GM19240 (cell line): ENCODE results near the gene CNTN4.
"Not testable (repeated sequence)": the region's sequence is repeated elsewhere in the genome, so short reads cannot be mapped to it uniquely, and the experiment has no call there.

Experiments
- DNase-seq: peaks from one replicate; pipeline ENCODE4 v3.0.0; 2011; ENCODE audit warnings: low spot score; ENCODE audit not compliant: insufficient read length

The CNTN4 gene

GRCh38 chr3:2098398-2099027, at the start of gene CNTN4:
Gene CNTN4 (plus strand): TSS chr3:2098866.
- no peak for DNase-seq

- DNase-seq = no peak
Measured at GRCh38 chr3:2061360-2061759, 37.3 kb upstream of the CNTN4 start.

GRCh38 chr3:2071531-2071930, 27.1 kb upstream of the CNTN4 start:
- no peak for DNase-seq

GRCh38 chr3:2078821-2079220, 19.8 kb upstream of the CNTN4 start:
- no peak for DNase-seq

GRCh38 chr3:2082871-2083480, 15.7 kb upstream of the CNTN4 start:
- no peak for DNase-seq

GRCh38 chr3:2083558-2083957, 15.1 kb upstream of the CNTN4 start:
- not testable (repeated sequence) for DNase-seq

GRCh38 chr3:2090095-2090911, 8.4 kb upstream of the CNTN4 start:
- DNase-seq = no peak

- DNase-seq = no peak
Measured at GRCh38 chr3:2092758-2093157, 5.9 kb upstream of the CNTN4 start.

GRCh38 chr3:2094941-2095340, 3.7 kb upstream of the CNTN4 start:
- DNase-seq = no peak

- DNase-seq = no peak
Measured at GRCh38 chr3:2096216-2096615, 2.5 kb upstream of the CNTN4 start.

GRCh38 chr3:2097641-2098191, 950 bp upstream of the CNTN4 start:
- DNase-seq = no peak

- no peak for DNase-seq
Measured at GRCh38 chr3:2099028-2099671, 484 bp downstream of the CNTN4 start.

- DNase-seq = no peak
Measured at GRCh38 chr3:2099779-2100191, 1.1 kb downstream of the CNTN4 start.

GRCh38 chr3:2106438-2106837, 7.8 kb downstream of the CNTN4 start:
- no peak for DNase-seq

GRCh38 chr3:2110597-2111117, 12.0 kb downstream of the CNTN4 start:
- no peak for DNase-seq

- DNase-seq = no peak
Measured at GRCh38 chr3:2114617-2115275, 16.1 kb downstream of the CNTN4 start.

- DNase-seq = no peak
Measured at GRCh38 chr3:2130726-2131125, 32.1 kb downstream of the CNTN4 start.

- no peak for DNase-seq
Measured at GRCh38 chr3:2133146-2133545, 34.5 kb downstream of the CNTN4 start.

GRCh38 chr3:2137651-2138050, 39.0 kb downstream of the CNTN4 start:
- DNase-seq = no peak

GRCh38 chr3:2141482-2141881, 42.8 kb downstream of the CNTN4 start:
- DNase-seq = no peak
